ENCODE data around the gene HS3ST5. TPM values are rescaled to one million over a fixed set of nuclear protein-coding genes. Genes with fewer than 3 reads are reported as not detected.

The HS3ST5 gene
- total RNA-seq, 1 donor from 2014 or later: 0.11 TPM

- no peak overlapping the region for H3K4me3 Mint-ChIP-seq (ENCODE audit: unreplicated experiment)
- no peaks in the 10 kb centered on the region for H3K36me3 Mint-ChIP-seq (ENCODE audit: unreplicated experiment)
- H3K27me3 Mint-ChIP-seq (ENCODE audit: unreplicated experiment): no peaks in the 10 kb centered on the region
- no peak for DNase-seq (ENCODE audit: extremely low spot score, unreplicated experiment)
- H3K9me3 Mint-ChIP-seq (ENCODE audit: unreplicated experiment): no peaks in the 10 kb centered on the region
- H3K4me1 Mint-ChIP-seq (ENCODE audit: unreplicated experiment): no peaks in the 10 kb centered on the region
- no peak for TF ChIP-seq CTCF (IDR thresholded peaks at IDR 0.05)
- no peak overlapping the region for H3K27ac Mint-ChIP-seq (ENCODE audit: unreplicated experiment)
Observed at GRCh38 chr6:114055763-114056162, 287.1 kb downstream of the HS3ST5 start.

GRCh38 chr6:114055349-114055748, 287.5 kb downstream of the HS3ST5 start:
- DNase-seq (ENCODE audit: extremely low spot score, unreplicated experiment): no peak
- no peaks in the 10 kb centered on the region for H3K9me3 Mint-ChIP-seq (ENCODE audit: unreplicated experiment)
- no peaks in the 10 kb centered on the region for H3K36me3 Mint-ChIP-seq (ENCODE audit: unreplicated experiment)
- H3K27me3 Mint-ChIP-seq (ENCODE audit: unreplicated experiment): no peaks in the 10 kb centered on the region
- H3K4me1 Mint-ChIP-seq (ENCODE audit: unreplicated experiment): no peaks in the 10 kb centered on the region
- TF ChIP-seq CTCF (IDR thresholded peaks at IDR 0.05): no peak
- no peak overlapping the region for H3K27ac Mint-ChIP-seq (ENCODE audit: unreplicated experiment)
- no peak overlapping the region for H3K4me3 Mint-ChIP-seq (ENCODE audit: unreplicated experiment)

- DNase-seq (ENCODE audit: extremely low spot score, unreplicated experiment): no peak
- no peaks in the 10 kb centered on the region for H3K27me3 Mint-ChIP-seq (ENCODE audit: unreplicated experiment)
- H3K27ac Mint-ChIP-seq (ENCODE audit: unreplicated experiment): no peak overlapping the region
- no peaks in the 10 kb centered on the region for H3K9me3 Mint-ChIP-seq (ENCODE audit: unreplicated experiment)
- no peaks in the 10 kb centered on the region for H3K4me1 Mint-ChIP-seq (ENCODE audit: unreplicated experiment)
- no peak overlapping the region for H3K4me3 Mint-ChIP-seq (ENCODE audit: unreplicated experiment)
- H3K36me3 Mint-ChIP-seq (ENCODE audit: unreplicated experiment): no peaks in the 10 kb centered on the region
- TF ChIP-seq CTCF (IDR thresholded peaks at IDR 0.05): no peak
Observed at GRCh38 chr6:114053791-114054190, 289.0 kb downstream of the HS3ST5 start.

DNA sequence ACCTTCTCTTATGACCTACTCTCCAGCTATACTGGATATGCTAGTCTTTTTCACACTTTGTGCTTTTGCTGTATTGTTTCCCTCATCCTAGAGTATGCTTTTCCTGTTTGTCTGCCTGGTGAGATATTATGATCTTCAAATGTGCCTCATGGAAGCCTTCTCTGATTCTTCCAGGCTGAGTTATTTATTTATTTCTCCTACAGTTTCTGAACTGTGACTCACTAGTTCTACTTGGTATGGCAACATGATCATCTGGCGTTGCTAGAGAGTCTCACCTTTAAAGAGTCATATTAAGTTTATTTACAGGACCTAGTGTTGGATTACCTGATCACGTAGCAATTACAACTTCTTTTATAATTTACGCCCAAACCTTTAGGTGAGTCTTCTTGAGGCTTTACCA, 290.7 kb downstream of the HS3ST5 start:
- Mint-ChIP-seq H3K36me3 (ENCODE audit: unreplicated experiment) (peaks cover 2% of the 10 kb centered on the region), H3K4me3 (ENCODE audit: unreplicated experiment) (no peak overlapping the region), H3K27me3 (ENCODE audit: unreplicated experiment) (no peaks in the 10 kb centered on the region), H3K4me1 (ENCODE audit: unreplicated experiment) (no peaks in the 10 kb centered on the region), H3K9me3 (ENCODE audit: unreplicated experiment) (peaks cover 12% of the 10 kb centered on the region), H3K27ac (ENCODE audit: unreplicated experiment) (no peak overlapping the region)
- no peak for TF ChIP-seq CTCF (IDR thresholded peaks at IDR 0.05)
- DNase-seq (ENCODE audit: extremely low spot score, unreplicated experiment): no peak

DNA sequence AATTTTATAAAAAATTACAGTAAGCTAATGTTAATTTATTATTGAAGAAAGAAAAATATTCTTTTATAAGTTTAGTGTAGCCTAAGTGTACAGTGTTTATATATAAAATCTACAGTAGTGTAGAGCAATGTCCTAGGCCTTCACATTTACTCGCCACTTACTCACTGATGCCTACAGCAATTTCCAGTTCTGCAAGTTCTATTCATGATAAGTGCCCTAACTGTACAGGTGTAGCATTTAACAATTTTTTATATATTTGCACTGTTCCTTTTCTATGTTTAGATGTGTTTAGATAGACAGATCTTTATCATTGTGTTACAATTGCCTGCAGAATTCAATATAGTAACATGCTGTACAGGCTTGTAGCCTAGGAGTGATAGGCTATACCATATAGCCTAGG, 291.8 kb downstream of the HS3ST5 start:
- Mint-ChIP-seq H3K27me3 (ENCODE audit: unreplicated experiment) (no peaks in the 10 kb centered on the region), H3K9me3 (ENCODE audit: unreplicated experiment) (peaks cover 12% of the 10 kb centered on the region), H3K27ac (ENCODE audit: unreplicated experiment) (no peak overlapping the region), H3K4me3 (ENCODE audit: unreplicated experiment) (no peak overlapping the region), H3K36me3 (ENCODE audit: unreplicated experiment) (peaks cover 2% of the 10 kb centered on the region), H3K4me1 (ENCODE audit: unreplicated experiment) (no peaks in the 10 kb centered on the region)
- TF ChIP-seq CTCF (IDR thresholded peaks at IDR 0.05): no peak
- DNase-seq (ENCODE audit: extremely low spot score, unreplicated experiment): no peak

All from osteocyte (in vitro differentiated cells).